HG03342 (cell line): Measurements from ENCODE around the gene CRACR2B.

Experiments
- ATAC-seq: cut with Tn5 transposase; IDR thresholded peaks from one replicate; pipeline ENCODE4 v1.9.1; 2021; ENCODE audit warnings: mild to moderate bottlenecking, moderate library complexity; ENCODE audit not compliant: unreplicated experiment

Gene CRACR2B

DNA sequence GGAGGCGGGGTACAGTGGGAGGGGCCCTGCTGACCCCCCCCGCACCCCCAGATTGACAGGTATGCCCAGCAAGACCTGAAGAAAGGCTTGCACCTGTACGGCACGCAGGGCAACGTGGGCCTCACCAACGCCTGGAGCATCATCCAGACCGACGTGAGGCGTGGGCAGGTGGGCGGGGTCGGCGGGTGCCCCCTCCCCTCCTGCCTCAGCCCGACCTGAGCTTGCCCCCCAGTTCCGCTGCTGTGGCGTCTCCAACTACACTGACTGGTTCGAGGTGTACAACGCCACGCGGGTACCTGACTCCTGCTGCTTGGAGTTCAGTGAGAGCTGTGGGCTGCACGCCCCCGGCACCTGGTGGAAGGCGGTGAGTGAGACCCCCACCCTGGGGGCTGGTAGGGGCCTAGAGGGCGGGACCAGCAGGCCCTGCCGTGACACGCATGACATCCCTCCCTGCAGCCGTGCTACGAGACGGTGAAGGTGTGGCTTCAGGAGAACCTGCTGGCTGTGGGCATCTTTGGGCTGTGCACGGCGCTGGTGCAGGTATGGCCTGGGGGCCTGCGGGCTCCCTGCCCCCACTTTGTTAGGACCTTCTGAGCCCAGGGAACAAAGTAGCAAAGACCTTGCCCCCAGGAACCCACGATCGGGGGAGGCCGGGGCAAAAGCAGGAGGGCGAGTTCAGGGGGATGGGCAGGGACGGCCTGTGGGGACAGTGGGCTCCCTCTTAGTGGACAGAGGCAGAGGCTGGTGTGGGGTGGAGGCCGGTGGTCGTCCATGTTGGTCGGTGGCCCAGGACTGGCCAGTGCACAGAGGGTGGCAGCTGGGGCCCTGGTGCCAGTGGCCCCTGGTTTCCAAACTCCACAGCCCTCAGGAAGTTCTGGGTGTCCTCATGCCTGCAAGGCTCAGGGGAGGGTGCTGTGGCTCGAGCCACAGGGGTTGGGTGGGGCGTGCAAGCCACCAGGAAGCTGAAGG is 38.0 kb downstream of the CRACR2B start:
- no peak for ATAC-seq

DNA sequence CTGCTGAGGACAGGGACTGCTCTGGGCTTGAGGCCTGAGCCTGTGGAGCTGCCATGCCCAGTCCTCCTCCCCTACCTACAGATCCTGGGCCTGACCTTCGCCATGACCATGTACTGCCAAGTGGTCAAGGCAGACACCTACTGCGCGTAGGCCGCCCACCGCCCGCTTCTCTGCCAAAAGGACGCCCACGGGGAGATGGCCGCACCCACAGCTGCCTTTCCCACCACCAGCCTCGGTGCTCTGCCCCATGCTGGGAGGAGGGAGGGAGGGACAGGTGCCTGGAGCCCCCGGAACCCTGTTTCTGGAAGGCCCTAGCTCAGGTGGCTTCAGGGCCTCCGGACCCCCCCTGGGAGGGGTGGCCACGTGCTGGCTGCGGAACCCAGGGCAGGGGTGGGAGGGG is 38.8 kb downstream of the CRACR2B start:
- ATAC-seq = no peak

DNA sequence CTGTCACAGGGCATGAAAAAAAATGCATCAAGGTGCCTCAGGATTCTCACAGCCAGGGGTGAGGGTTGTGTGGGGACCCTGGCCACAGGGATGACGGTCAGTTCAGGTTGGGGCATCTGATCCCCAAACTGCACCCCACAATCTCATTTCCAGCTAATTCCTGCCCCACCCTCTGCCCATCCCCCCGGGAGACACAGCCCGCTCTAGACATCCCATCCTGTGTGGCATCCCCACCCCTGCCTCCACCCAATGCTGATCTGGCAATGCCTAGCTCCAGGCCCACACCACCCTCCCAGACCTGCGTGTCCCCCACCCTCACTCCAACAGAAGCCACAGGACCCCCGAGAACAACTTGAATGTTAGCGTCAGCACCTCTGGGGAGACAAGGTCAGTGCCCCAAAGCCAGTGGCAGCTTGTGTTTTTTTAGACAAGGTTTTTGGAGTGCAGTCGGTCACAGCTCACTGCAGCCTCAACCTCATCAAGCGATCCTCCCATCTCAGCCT is 40.2 kb downstream of the CRACR2B start:
- ATAC-seq = no peak

DNA sequence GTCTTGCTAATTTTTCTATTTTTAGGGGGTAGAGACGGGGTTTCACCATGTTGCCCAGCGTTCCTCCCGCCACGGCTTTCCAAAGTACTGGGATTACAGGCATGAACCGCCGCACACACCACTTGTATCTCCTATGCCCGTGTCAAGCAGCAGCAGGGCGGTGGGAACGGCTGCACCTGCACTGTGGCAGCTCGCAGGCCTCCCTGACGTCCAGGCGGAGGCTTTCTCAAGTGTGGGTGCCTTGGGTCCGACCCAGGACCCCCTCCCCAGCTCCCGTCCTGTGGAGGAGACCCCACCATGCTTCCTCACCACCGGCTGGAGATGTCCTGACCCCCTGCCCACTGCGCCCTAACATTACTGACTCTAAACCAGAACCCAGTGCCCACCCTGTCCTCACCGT is 40.7 kb downstream of the CRACR2B start:
- no peak for ATAC-seq

DNA sequence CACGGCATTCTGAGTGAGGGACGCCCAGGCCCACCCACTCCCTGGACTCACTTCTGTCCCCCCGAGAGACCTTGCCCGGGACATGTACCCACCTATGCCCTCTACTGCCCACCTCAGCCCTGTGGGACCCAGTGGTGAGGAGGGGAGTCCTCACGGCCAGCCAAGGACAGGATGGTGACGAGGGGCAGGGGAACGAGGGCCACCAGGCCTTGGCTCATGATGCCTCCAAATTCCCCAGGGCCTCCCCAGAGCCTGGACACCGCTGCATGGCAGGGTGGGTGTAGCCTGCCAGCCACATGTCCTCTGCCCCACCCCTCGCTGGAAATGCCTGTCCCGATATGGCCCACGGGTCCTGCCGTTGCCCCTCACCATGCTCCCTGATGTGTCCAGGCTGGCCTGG is 41.1 kb downstream of the CRACR2B start:
- ATAC-seq = no peak

DNA sequence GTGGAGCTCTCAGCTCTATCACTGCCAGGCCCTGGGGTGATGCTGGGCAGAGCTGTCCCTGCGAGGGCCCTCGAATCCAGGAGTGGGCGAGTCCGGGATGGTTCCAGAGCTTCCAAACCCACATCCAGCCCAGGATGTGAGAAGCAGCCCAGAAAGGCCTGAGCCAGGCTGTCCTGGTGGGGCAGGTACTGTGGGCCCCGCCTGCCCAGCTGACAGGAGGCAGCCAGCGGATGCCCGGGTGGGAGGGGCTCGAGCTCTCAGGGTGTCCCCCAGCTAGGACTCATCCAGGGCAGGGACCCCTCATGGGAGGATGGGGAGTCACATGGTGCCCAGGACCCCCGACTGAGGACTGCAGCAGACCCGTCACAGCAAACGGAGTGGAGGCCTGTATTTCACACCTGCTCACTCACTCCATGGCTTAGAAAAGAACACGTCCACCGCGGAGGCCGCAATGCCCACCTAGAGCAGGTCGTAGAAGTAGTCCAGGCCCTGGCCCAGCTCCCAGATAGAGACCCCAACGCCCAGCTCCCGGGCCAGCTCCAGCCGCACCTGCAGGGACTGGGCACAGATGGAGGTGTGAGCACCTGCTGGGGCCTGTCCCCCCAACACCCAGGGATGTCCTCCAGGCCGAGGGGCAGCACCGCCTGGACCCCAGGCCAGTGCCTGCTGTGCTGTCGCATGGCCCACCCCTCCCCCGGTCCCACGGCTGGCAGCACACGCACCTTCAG is 41.8 kb downstream of the CRACR2B start:
- no peak for ATAC-seq

DNA sequence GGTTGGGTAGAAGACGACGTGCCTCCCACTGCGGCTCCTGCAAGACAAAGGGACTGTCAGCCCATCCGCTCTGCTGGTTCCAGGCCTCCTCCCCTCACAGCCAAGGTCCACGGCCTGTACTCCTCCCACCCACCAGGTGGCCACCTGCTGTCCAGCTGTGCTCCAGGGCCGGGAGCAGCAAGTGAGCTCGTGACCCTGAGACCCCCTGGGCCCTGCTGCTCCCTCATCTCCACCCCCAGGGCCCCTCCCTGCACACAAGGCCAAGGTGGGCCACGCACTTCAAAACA is 42.4 kb downstream of the CRACR2B start:
- no peak for ATAC-seq

DNA sequence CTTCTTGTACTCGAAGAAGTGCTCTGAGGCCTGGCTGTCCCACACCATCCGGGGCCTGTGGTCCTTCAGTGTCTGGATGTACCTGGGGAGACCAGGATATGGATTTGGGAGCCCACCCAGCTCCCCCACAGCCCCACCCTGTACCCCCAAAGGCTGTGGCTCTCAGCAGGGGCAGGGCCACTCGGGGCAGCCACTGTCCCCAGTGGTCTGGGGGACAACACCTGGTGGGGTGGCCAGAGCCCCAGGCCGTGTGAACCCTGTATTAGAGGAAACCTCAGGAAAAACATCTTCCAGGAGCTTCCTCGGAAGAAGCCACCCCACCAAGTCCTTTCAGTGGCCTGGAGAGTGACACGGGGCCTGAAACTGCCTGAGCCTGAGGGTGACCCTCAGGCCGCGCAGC is 42.7 kb downstream of the CRACR2B start:
- no peak for ATAC-seq

DNA sequence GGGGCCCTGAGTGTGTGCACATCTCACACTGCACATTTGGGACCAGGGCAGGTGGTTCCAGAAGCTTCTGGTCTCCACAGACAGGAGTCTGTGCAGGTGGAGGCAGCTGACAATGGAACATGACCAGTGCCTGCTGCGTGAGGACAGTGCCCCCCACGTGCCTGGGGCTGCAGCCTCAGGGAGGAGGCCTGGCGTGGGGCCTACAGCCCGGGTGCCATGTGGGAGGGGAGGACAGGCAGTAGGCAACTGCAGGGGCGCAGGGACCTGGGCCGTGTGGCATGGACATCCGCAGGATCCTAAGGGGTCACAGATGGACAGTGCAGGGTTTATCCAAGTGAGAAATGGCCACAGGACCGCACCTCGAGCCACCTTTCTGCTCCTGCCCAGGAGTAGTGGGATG is 43.8 kb downstream of the CRACR2B start:
- no peak for ATAC-seq

DNA sequence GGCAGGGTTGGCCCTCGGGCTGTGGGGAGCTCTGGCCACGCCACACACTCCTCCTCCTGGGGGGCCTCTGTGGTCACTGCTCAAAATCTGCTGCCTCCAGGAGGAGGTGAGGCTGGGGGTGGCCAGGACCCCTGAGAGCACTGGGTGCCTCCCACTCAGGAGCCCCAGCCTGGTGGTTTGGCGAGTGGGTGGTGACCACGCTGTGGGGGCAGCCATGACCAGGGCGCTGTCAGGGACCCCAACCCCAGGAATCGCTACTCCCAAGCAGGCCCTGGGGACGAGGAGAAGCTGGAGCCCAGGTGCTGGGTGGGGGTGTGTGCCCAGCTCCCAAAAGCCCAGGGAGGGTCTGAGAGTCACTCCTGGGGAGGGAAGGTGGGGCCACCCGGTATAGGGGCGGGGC is 45.1 kb downstream of the CRACR2B start:
- ATAC-seq = no peak

DNA sequence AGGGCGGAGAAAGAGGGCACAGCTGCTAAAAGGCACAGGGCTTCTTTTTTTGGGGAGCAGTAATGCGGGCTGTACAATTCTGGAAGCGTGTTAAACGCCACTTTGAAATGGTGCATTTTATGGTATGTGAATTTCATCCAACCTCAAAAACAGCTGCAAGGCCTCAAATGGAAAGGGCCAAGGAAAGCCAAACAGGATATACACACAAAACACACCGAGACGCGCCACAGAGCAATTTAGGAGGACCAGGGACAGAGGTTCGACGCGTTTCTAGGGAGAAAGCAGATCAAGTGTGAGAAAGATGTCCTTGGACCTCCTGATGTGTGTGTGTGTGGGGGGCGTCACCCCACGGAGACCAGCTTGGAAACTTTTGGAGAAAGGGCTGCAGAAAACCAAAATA is 46.0 kb downstream of the CRACR2B start:
- no peak for ATAC-seq

DNA sequence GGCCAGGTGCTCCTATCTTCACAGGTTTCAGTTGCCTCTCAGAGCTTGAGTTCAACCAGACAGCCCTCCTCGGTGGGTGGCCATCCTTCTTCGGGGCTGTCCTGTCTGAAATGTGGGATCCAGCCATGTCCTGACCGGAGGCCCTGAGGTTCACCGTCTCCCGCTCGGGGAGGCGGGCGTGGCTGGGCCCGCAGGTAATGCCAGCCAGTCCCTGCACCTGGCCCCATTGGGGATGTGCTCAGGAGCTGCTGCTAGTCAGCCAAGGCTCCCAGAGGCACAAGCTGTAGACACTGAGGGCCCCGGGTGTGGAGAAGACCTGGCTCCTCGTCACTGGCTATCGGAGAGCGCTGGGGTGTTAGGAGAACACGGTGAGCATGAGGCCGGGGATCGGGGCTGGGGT is 47.5 kb downstream of the CRACR2B start:
- ATAC-seq = no peak

DNA sequence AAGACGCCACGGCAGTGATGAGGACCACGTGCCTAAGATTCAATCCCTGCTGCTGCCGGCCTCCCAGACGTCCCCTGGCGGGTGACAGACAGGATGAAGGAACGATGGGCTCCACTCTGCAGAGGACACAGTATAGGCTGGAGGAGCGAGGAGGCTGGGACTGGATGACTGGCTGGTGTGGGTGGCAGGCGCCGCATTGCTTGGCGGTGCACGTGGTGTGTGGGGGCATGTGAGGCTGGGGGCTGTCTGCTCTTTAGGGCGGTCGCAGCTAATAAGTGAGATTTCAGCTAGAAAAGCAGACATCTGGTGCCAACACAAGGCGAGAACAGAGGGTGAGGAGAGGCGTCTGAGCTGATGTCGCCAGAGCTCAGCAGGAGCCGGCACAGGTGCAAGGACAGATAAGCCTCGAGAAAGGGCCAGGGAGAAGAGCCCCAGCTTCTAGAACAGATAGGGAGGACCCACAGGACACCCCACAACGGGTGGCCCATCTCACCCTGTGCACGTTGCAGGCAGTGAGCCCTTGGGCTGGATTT is 48.1 kb downstream of the CRACR2B start:
- ATAC-seq = no peak

DNA sequence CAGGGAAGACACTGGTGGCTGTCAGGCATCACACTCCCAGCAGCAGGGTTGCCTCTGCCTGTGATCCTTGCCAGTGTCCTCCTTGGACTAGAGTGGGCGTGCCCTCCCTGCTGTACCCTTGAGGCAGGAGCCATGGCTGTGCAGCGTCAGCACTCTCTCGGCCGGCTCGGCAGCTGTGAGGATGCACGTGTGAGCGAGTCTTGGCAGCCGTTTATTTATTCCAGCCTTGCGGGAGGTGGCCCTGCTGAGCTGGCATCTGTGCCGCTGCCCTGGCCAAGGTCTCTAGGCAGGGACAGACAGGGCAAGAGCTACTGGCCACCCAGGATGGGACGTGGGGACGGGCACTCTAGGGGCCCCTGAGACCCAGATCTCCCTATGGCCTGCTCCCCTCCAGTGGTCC is 48.8 kb downstream of the CRACR2B start:
- no peak for ATAC-seq

DNA sequence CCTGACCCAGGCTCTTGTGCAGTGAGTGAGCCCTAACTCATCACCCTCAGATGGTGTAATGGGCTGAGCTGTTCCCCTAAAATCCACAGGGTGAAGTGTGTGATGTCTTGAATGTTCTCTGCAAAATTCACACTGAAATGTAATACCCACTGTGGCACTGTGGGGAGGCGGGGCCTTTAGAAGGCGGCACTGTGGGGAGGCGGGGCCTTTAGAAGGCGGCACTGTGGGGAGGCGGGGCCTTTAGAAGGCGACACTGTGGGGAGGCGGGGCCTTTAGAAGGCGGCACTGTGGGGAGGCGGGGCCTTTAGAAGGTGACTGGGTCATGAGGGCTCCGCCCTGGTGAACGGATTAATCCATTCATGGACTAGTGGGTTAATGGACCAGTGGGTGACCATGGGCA is 49.8 kb downstream of the CRACR2B start:
- ATAC-seq = no peak

DNA sequence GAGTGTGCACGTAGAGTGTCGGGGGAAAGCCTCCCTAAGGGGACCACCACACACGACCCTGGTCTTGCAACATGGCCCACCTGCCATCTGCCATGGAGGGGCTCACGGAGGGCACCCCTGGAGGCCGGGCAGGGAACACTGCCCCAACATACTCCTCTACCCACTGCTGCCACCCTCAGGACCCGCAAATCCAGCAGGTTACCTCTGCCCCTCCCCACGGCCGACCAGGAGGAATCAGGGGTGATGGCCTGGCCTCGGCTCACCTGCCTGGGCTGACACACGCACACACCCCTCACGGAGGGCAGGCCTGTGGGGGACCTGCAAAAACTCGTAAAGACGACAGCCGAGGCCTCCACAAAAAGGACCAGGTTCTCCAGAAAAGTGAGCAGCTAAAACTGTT is 52.7 kb downstream of the CRACR2B start:
- ATAC-seq = no peak
